Measurements from ENCODE around the gene PRDM11. TPM values are rescaled to one million over a fixed set of nuclear protein-coding genes. Genes with fewer than 3 reads are reported as not detected.

The PRDM11 gene
- total RNA-seq, 1 experiment from 2014 or later, result 12.6 TPM

- CTCF ChIA-PET, result interaction anchor here (0.6 to 0.9 kb wide), 3 partner anchors 13 to 867 kb away, joined by 3 read pairs; no protein-coding TSS in a partner anchor
Observed at GRCh38 chr11:45250035-45250718, 103.7 kb downstream of the PRDM11 start.

GRCh38 chr11:45252134-45252856 lies 105.9 kb downstream of the PRDM11 start:
- no peaks in the 10 kb centered on the region for H3K9me3 ChIP-seq (ENCODE audit: low read depth, low read length, poor library complexity, severe bottlenecking)
- peak; percentile 67 for DNase-seq (ENCODE audit: low spot score)
- BruUV-seq (replicated peaks), result no TSS peak
- no peak overlapping the region for H3K4me3 ChIP-seq (ENCODE audit: low read depth, low read length, poor library complexity, severe bottlenecking)
- no peaks in the 10 kb centered on the region for H3K36me3 ChIP-seq (ENCODE audit: insufficient read depth, low read length, poor library complexity, severe bottlenecking)
- ChIA-PET CTCF (interaction anchor here (0.6 to 1.3 kb wide), 6 partner anchors 8 to 519 kb away, joined by 3 to 7 read pairs (median 3); no protein-coding TSS in a partner anchor), POLR2A (ENCODE audit: low non-redundant PET) (no interaction called here)
- no peaks in the 10 kb centered on the region for H3K4me1 ChIP-seq (ENCODE audit: insufficient read depth, low read length, poor library complexity, severe bottlenecking)
- peak; percentile 96 for TF ChIP-seq CTCF (conservative IDR thresholded peaks at IDR 0.05; ENCODE audit: low read depth, low read length)
- no peak for TF ChIP-seq EZH2 (IDR thresholded peaks at IDR 0.05; ENCODE audit: borderline replicate concordance, low read depth, low read length, poor library complexity, severe bottlenecking)
- intact Hi-C loops (cut with micrococcal nuclease; ENCODE audit: unreplicated experiment), result loop anchor here (1.0 to 5.0 kb wide), 2 partner anchors 41 to 80 kb away; no protein-coding TSS in a partner anchor
- H3K27me3 ChIP-seq (replicated peaks; ENCODE audit: insufficient read depth, low read depth, low read length, poor library complexity), result peaks cover 3% of the 10 kb centered on the region
- H3K27ac ChIP-seq (ENCODE audit: low read depth, low read length, poor library complexity, severe bottlenecking), result no peak overlapping the region

More at GRCh38 chr11:45250035-45250718, 103.7 kb downstream of the PRDM11 start:
- no peak for TF ChIP-seq EZH2 (IDR thresholded peaks at IDR 0.05; ENCODE audit: borderline replicate concordance, low read depth, low read length, poor library complexity, severe bottlenecking)
- no peak for TF ChIP-seq CTCF (conservative IDR thresholded peaks at IDR 0.05; ENCODE audit: low read depth, low read length)
- no peak overlapping the region for H3K27ac ChIP-seq (ENCODE audit: low read depth, low read length, poor library complexity, severe bottlenecking)
- H3K36me3 ChIP-seq (ENCODE audit: insufficient read depth, low read length, poor library complexity, severe bottlenecking), result no peaks in the 10 kb centered on the region
- DNase-seq (ENCODE audit: low spot score), result no peak
- H3K4me1 ChIP-seq (ENCODE audit: insufficient read depth, low read length, poor library complexity, severe bottlenecking), result no peaks in the 10 kb centered on the region
- no peak overlapping the region for H3K4me3 ChIP-seq (ENCODE audit: low read depth, low read length, poor library complexity, severe bottlenecking)
- H3K9me3 ChIP-seq (ENCODE audit: low read depth, low read length, poor library complexity, severe bottlenecking), result no peaks in the 10 kb centered on the region
- BruUV-seq (replicated peaks), result no TSS peak
- H3K27me3 ChIP-seq (replicated peaks; ENCODE audit: insufficient read depth, low read depth, low read length, poor library complexity), result no peaks in the 10 kb centered on the region
- POLR2A ChIA-PET (ENCODE audit: low non-redundant PET), result interaction anchor here (0.5 to 0.8 kb wide), 3 partner anchors 12 to 77 kb away, joined by 4 to 14 read pairs (median 4); no protein-coding TSS in a partner anchor
- intact Hi-C loops (cut with micrococcal nuclease; ENCODE audit: unreplicated experiment), result loop anchor here (5.0 kb wide), 1 partner anchor 82 kb away; no protein-coding TSS in a partner anchor

- intact Hi-C loops (cut with micrococcal nuclease; ENCODE audit: unreplicated experiment), result loop anchor here (1.0 to 5.0 kb wide), 2 partner anchors 40 to 79 kb away; no protein-coding TSS in a partner anchor
- TF ChIP-seq EZH2 (IDR thresholded peaks at IDR 0.05; ENCODE audit: borderline replicate concordance, low read depth, low read length, poor library complexity, severe bottlenecking) (no peak), CTCF (conservative IDR thresholded peaks at IDR 0.05; ENCODE audit: low read depth, low read length) (no peak)
- ChIA-PET CTCF (interaction anchor here (1.0 to 1.3 kb wide), 5 partner anchors 13 to 519 kb away, joined by 3 to 7 read pairs (median 3); no protein-coding TSS in a partner anchor), POLR2A (ENCODE audit: low non-redundant PET) (no interaction called here)
- no peak for DNase-seq (ENCODE audit: low spot score)
- Histone ChIP-seq H3K9me3 (ENCODE audit: low read depth, low read length, poor library complexity, severe bottlenecking) (no peaks in the 10 kb centered on the region), H3K4me1 (ENCODE audit: insufficient read depth, low read length, poor library complexity, severe bottlenecking) (no peaks in the 10 kb centered on the region), H3K27me3 (replicated peaks; ENCODE audit: insufficient read depth, low read depth, low read length, poor library complexity) (peaks cover 3% of the 10 kb centered on the region), H3K36me3 (ENCODE audit: insufficient read depth, low read length, poor library complexity, severe bottlenecking) (no peaks in the 10 kb centered on the region), H3K4me3 (ENCODE audit: low read depth, low read length, poor library complexity, severe bottlenecking) (no peak overlapping the region), H3K27ac (ENCODE audit: low read depth, low read length, poor library complexity, severe bottlenecking) (no peak overlapping the region)
- BruUV-seq (replicated peaks), result no TSS peak
Observed at GRCh38 chr11:45252877-45253276, 106.4 kb downstream of the PRDM11 start.

Measured in A673 (cell line).